Subcutaneous adipose tissue (tissue), 4 donors: Measurements from ENCODE around the gene MMP24OS. TPM values are rescaled to one million over a fixed set of nuclear protein-coding genes. Genes with fewer than 3 reads are reported as not detected.

ENCODE experiments used
- total RNA-seq, 4 donors: library from RNA; depleted of rRNA; stranded (reverse); fragments of >200 nt; gene quantifications; one replicate each; pipeline ENCODE4 v1.1.0, GENCODE V29; 2016
- TF ChIP-seq, protein P1 (sequence below): fragments of 450-650 bp; IDR thresholded peaks from one replicate; pipeline ENCODE4 v1.5.1; 2016; ENCODE audit warnings: low read depth, mild to moderate bottlenecking, control low read depth, antibody characterized with exemption, moderate library complexity

Gene MMP24OS
- total RNA-seq, 4 donors from 2014 or later = 27.5 to 56.5 (median 31.6) TPM

DNA sequence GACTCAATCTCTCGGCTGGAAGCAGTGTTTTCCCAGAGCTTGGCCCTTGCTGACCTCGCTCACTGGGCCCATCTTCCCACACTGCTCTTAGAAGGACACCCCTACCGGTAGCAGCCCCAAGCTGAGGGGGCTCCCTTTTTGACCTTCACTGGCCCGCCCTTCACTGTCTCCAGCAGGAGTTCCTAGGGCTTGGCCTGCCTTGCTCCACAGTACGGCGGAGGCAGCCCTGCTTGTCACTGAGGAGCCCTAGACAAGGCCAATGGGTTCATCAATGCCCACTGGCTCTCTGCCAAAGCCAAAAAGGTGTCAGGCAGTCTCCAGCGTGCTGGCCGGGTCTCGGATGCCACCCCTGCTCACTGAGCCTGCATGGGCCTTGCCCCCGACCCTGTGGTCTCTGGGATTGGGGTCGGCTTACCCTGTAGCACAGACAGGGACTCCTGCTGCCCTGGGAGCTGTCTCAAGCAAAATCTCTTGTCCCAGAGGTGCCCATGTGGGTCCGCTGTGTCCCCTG is 2.1 kb downstream of the MMP24OS start:
- TF ChIP-seq, protein P1, sequence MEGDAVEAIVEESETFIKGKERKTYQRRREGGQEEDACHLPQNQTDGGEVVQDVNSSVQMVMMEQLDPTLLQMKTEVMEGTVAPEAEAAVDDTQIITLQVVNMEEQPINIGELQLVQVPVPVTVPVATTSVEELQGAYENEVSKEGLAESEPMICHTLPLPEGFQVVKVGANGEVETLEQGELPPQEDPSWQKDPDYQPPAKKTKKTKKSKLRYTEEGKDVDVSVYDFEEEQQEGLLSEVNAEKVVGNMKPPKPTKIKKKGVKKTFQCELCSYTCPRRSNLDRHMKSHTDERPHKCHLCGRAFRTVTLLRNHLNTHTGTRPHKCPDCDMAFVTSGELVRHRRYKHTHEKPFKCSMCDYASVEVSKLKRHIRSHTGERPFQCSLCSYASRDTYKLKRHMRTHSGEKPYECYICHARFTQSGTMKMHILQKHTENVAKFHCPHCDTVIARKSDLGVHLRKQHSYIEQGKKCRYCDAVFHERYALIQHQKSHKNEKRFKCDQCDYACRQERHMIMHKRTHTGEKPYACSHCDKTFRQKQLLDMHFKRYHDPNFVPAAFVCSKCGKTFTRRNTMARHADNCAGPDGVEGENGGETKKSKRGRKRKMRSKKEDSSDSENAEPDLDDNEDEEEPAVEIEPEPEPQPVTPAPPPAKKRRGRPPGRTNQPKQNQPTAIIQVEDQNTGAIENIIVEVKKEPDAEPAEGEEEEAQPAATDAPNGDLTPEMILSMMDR = no peak

DNA sequence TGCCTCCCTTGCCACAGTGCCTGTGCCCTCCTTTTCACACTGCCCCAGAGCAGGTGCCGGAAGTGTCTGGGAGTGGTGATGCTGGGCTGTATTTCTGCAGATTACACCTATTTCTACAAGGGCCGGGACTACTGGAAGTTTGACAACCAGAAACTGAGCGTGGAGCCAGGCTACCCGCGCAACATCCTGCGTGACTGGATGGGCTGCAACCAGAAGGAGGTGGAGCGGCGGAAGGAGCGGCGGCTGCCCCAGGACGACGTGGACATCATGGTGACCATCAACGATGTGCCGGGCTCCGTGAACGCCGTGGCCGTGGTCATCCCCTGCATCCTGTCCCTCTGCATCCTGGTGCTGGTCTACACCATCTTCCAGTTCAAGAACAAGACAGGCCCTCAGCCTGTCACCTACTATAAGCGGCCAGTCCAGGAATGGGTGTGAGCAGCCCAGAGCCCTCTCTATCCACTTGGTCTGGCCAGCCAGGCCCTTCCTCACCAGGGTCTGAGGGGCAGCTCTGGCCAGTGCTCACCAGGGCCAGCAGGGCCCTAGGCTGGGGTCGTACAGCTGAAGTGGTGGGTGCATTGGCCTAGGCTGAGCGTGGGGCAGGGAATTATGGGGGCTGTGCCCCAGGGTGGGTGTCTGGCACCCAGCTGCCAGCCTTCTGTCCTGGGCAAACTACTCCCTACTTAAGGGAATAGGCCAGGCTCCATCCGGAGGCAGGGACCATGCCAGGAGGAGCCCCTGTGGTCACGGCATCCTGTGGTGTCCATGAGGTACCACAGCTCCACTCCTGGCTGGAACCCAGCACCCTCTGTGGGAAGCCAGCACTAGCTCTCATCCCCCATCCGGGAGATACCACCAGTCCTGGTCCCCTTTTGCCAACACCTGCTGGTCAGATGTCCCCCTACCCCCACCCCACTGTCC is 3.5 kb downstream of the MMP24OS start:
- TF ChIP-seq, protein P1 = no peak

DNA sequence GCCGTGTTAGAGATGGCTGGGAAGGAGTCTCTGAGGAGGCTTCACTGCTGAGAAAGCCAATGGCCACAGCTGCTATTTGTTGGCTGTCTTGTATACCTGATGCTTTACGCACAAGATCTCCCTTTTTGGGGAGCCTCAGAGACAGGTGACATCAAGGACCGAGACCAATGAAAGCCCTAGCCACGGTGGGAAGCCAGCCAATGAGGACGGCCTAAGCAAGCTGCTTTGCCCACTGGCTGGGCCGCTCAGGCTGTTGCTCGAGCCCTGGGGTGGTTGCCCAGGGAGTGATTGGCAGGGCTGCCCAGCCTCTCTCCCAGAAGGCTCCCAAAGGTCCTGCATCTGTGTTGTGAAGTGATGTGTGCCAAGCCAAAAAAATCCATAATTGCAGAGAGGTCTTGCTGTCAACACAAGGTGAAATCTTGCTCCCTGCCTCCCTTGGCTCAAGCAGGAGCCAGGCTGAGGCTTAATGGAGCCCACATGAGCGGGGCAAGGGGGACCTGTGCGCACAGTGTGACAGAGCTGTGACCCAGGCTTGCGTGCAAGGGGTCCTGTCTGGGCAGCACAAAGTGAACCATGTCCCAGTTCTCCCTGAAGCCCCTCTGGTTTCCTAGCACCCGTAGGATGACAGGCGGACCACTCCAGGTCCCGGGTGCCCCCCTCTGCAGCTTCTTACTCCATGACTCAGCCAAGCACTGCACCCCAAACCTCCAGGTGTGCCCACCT is 4.3 kb downstream of the MMP24OS start:
- TF ChIP-seq, protein P1 = no peak

DNA sequence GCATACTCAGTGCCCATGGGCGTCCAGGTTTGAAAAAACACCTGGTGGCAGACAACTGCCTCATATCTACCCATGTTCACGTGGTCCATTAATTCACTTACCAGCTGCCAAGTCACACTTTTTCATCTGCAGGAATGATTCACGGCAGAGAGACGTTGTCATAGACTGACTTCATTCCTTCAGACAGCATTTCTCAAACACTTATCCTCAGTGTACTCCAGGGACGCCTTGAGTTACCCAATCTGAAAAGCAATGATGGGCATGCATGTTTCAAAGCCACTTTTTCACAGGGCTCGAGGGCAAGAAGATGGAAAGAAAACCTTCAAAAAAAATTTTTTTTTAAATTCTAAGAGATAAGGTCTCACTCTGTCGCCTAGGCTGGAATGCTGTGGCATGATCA is 6.0 kb downstream of the MMP24OS start:
- TF ChIP-seq, protein P1 = no peak

DNA sequence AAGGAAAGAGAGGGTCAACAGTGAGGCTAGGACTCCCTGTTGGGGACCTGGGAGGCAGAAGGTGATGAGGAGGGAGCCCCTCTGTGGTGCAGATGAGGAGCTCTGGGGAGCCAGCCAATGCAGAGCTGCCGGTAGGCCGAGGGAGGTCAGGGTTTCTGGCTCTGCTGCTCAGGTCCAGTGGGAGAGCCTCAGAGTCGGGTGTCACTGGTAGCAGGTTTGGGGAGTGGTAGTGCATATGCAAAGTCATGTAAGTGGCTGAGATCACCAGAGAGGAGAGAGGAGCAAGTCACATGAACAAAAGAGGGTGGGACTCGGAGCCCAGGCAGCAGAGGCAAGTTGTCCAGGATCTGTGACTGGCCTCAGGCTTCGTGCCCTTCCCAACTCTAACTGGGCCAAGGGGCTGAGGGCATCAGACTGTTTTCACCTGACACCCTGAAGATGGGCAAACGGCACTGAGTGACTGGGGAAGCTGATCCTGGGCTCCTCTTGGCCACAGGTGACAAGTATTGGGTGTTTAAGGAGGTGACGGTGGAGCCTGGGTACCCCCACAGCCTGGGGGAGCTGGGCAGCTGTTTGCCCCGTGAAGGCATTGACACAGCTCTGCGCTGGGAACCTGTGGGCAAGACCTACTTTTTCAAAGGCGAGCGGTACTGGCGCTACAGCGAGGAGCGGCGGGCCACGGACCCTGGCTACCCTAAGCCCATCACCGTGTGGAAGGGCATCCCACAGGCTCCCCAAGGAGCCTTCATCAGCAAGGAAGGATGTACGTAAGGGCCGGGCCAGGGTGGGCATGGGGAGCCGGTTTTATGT is 6.6 kb downstream of the MMP24OS start:
- TF ChIP-seq, protein P1 = no peak

DNA sequence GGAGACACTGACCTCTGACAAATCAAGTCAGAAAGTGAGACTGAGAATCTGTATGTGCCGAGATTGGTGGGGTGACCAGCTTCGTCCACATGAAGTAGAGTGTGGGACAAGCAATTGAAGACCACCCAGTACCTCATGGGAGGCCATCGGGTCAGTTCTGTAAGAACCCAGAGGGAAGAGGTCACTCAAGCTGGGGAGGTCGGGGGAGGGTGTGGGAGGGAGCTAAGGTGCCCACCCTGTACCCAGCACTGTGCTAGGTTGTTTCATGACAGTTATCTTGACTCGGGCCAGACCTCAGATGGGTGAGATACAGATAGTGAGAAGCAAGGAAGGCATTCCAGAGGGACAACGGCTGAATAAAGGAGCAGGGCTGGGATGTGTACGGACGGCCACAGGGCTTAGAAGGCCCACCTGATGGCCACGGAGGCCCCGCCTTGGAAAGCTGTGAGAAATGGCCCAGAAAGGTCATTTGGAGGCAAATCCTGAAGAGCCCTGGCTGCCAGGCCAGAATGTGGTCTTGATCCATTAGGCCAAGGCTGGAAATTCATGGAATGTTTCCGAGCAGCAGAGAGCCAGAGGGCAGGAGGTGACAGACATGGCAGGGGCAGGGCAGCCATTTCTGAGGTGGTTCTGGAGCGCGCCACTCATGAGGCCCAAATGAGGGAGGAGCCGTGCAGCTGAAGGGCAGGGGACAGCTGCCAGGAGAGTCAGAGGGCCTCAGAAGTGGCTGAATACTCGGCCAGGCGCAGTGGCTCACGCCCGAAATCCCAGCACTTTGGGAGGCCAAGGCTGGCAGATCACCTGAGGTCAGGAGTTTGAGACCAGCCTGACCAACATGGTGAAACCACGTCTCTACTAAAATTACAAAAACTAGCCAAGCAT is 7.7 kb downstream of the MMP24OS start:
- TF ChIP-seq, protein P1 = no peak
